A673 (cell line): ENCODE results near the gene CCT3.

Experiments
- CTCF ChIP-seq: fragments of 300-800, 200-600 bp; sonication (generic); conservative IDR thresholded peaks from 2 replicates; pipeline ENCODE4 v1.5.1; 2017; ENCODE audit warnings: low read depth, mild to moderate bottlenecking, antibody characterized with exemption, low read length, moderate library complexity, mixed read lengths
- EZH2 ChIP-seq: fragments of 200-600 bp; sonication (generic); IDR thresholded peaks from 2 replicates; pipeline ENCODE4 v1.6.1; 2017; ENCODE audit warnings: borderline replicate concordance, low read depth, mild to moderate bottlenecking, mixed read lengths, antibody characterized with exemption, low read length; ENCODE audit not compliant: poor library complexity, severe bottlenecking

DNA sequence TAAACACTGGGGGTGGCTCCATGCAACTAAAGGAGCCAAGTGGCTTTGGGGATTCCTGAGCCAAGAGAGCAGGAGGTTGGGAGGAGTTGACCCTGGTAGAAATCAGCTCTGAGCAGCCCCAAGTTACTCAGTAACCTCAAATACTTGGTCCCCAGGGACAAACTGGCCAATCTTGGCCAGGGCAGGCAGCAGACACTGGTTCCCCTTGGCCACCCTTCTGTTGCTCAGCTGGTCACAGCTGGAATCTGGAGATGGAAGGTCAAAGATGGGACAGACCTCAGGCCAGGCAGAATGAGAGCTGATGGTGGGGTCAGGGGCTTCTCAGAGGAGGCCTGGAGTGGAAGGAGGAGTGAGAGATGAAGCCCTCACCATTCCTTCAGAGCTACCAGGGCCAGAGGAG lies 27.7 kb upstream of the CCT3 start:
- TF ChIP-seq CTCF (no peak), EZH2 (no peak)
